Vagina (tissue), 2 donors: Measurements from ENCODE around the gene FUS. TPM values are rescaled to one million over a fixed set of nuclear protein-coding genes. Genes with fewer than 3 reads are reported as not detected.
A peak's percentile ranks its signal among the peaks of the same experiment; 100 is the strongest.

Experiments
- DNase-seq, 2 donors: peaks; one replicate each; pipeline ENCODE4 v3.0.0-alpha.2; 2017; ENCODE audit errors: extremely low spot score in 2 of 2
- H3K27ac ChIP-seq: fragments of 200-600 bp; sonication (generic); one replicate; pipeline ENCODE4 v1.5.1; 2019
- H3K27me3 ChIP-seq: fragments of 200-600 bp; sonication (generic); one replicate; pipeline ENCODE4 v1.5.1; 2019
- H3K36me3 ChIP-seq, 2 donors: fragments of 200-600 bp; sonication (generic); one replicate each; pipeline ENCODE4 v1.5.1; 2017 to 2019
- H3K4me1 ChIP-seq: fragments of 200-600 bp; sonication (generic); one replicate; pipeline ENCODE4 v1.5.1; 2019
- H3K4me3 ChIP-seq, 2 donors: fragments of 200-600 bp; sonication (generic); 1 replicate in 1 of 2; 2 replicates in 1 of 2; pipeline ENCODE4 v1.5.1; 2016 to 2019
- H3K9me3 ChIP-seq: fragments of 200-600 bp; sonication (generic); one replicate; pipeline ENCODE4 v1.5.1; 2019
- CTCF ChIP-seq, 3 experiments: fragments of 450-650 bp in 2 of 3; fragments of 200-600 bp in 1 of 3; sonication (generic) in 1 of 3; IDR thresholded peaks; one replicate each; pipeline ENCODE4 v1.5.1; 2017 to 2019; ENCODE audit warnings: antibody characterized with exemption in 3 of 3, mild to moderate bottlenecking in 2 of 3, moderate library complexity in 2 of 3
- POLR2A ChIP-seq, 2 donors: fragments of 450-650 bp; IDR thresholded peaks; one replicate each; pipeline ENCODE4 v1.6.1; 2017; ENCODE audit warnings: antibody characterized with exemption in 2 of 2, mild to moderate bottlenecking in 2 of 2, moderate library complexity in 2 of 2
- POLR2AphosphoS5 ChIP-seq, 2 donors: sonication (generic); formaldehyde crosslinking; IDR thresholded peaks; one replicate each; pipeline ENCODE4 v1.9.0; 2017; ENCODE audit warnings: antibody characterized with exemption in 2 of 2, mild to moderate bottlenecking in 2 of 2, low read depth in 1 of 2; ENCODE audit not compliant: insufficient read depth in 1 of 2
- intact Hi-C: fragments of 100-400 bp; cut with DNase I; formaldehyde crosslinking; loops from one replicate; pipeline ENCODE4 v1.15.1; 2023
- total RNA-seq: library from RNA; depleted of rRNA; stranded (reverse); fragments of >200 nt; gene quantifications from one replicate; pipeline ENCODE4 v1.2.3, GENCODE V29; 2016

Gene FUS
- total RNA-seq, 1 donor from 2014 or later = 74.2 TPM

GRCh38 chr16:31177136-31177535 lies 2.8 kb upstream of the FUS start:
- peaks cover 20% of the 10 kb centered on the region for H3K4me1 ChIP-seq
- intact Hi-C loops = no loop called here
- H3K4me3 ChIP-seq = no peak overlapping the region
- H3K9me3 ChIP-seq = no peaks in the 10 kb centered on the region
- H3K27ac ChIP-seq = no peak overlapping the region
- no peaks in the 10 kb centered on the region for H3K36me3 ChIP-seq
- H3K27me3 ChIP-seq = no peaks in the 10 kb centered on the region
- no peak for DNase-seq
- no peak for TF ChIP-seq CTCF (IDR thresholded peaks at IDR 0.05)
- TF ChIP-seq POLR2AphosphoS5 (IDR thresholded peaks at IDR 0.05; ENCODE audit: insufficient read depth in 1 of 2, low read depth in 1 of 2) = no peak
- no peak for TF ChIP-seq POLR2A (IDR thresholded peaks at IDR 0.05)

- Histone ChIP-seq H3K27me3 (no peaks in the 10 kb centered on the region), H3K27ac (peak overlapping the region; percentile 100), H3K4me1 (peaks cover 41% of the 10 kb centered on the region), H3K9me3 (no peaks in the 10 kb centered on the region), H3K4me3 (peak overlapping the region; percentile 73 to 99), H3K36me3 (peaks cover 0 to 20% of the 10 kb centered on the region in 2 donors)
- TF ChIP-seq POLR2AphosphoS5 (IDR thresholded peaks at IDR 0.05; ENCODE audit: insufficient read depth in 1 of 2, low read depth in 1 of 2) (no peak), POLR2A (IDR thresholded peaks at IDR 0.05) (peak in 1 of 2 donors; percentile 79), CTCF (IDR thresholded peaks at IDR 0.05) (no peak)
- peak in 1 of 2 donors; percentile 88 for DNase-seq
- intact Hi-C loops = loop anchor here (2.0 kb wide), 1 partner anchor 36 kb away; no protein-coding TSS in a partner anchor
These were observed 656 bp upstream of the FUS start for GRCh38 chr16:31179219-31179746.

- intact Hi-C loops = loop anchor here (10.0 kb wide), 1 partner anchor 264 kb away; the partner anchor contains the start of gene ZNF843
- H3K36me3 ChIP-seq = peaks cover 0 to 40% of the 10 kb centered on the region in 2 donors
- H3K9me3 ChIP-seq = no peaks in the 10 kb centered on the region
- peak overlapping the region; percentile 73 to 99 for H3K4me3 ChIP-seq
- H3K27ac ChIP-seq = peak overlapping the region; percentile 100
- H3K4me1 ChIP-seq = peaks cover 44% of the 10 kb centered on the region
- H3K27me3 ChIP-seq = no peaks in the 10 kb centered on the region
- no peak for TF ChIP-seq CTCF (IDR thresholded peaks at IDR 0.05)
- no peak for TF ChIP-seq POLR2A (IDR thresholded peaks at IDR 0.05)
- TF ChIP-seq POLR2AphosphoS5 (IDR thresholded peaks at IDR 0.05; ENCODE audit: insufficient read depth in 1 of 2, low read depth in 1 of 2) = no peak
- DNase-seq = no peak
These were observed 1.3 kb downstream of the FUS start for GRCh38 chr16:31181102-31181830.

- peaks cover 44% of the 10 kb centered on the region for H3K4me1 ChIP-seq
- intact Hi-C loops = loop anchor here (10.0 kb wide), 1 partner anchor 262 kb away; the partner anchor contains the start of gene ZNF843
- no peak for TF ChIP-seq CTCF (IDR thresholded peaks at IDR 0.05)
- no peak for TF ChIP-seq POLR2AphosphoS5 (IDR thresholded peaks at IDR 0.05; ENCODE audit: insufficient read depth in 1 of 2, low read depth in 1 of 2)
- no peak for TF ChIP-seq POLR2A (IDR thresholded peaks at IDR 0.05)
- peaks cover 0 to 52% of the 10 kb centered on the region in 2 donors for H3K36me3 ChIP-seq
- H3K9me3 ChIP-seq = no peaks in the 10 kb centered on the region
- no peak overlapping the region for H3K27ac ChIP-seq
- H3K27me3 ChIP-seq = no peaks in the 10 kb centered on the region
- DNase-seq = no peak
- H3K4me3 ChIP-seq = peak overlapping the region; percentile 73 to 99
These were observed 2.5 kb downstream of the FUS start for GRCh38 chr16:31182391-31182790.
